Adrenal gland (tissue), 5 donors: Measurements from ENCODE around the gene RCOR1.
"Not testable (repeated sequence)": the region's sequence is repeated elsewhere in the genome, so short reads cannot be mapped to it uniquely, and the experiment has no call there.

Source experiments
- POLR2A ChIP-seq, 2 donors: fragments of 450-650 bp; IDR thresholded peaks; one replicate each; pipeline ENCODE4 v1.6.1; 2017; ENCODE audit warnings: antibody characterized with exemption in 2 of 2, mild to moderate bottlenecking in 2 of 2, moderate library complexity in 1 of 2
- TF ChIP-seq, protein P1 (sequence below), 6 experiments: fragments of 450-650 bp in 4 of 6; fragments of 200-600 bp in 2 of 6; sonication (generic) in 1 of 6; IDR thresholded peaks; 1 replicate in 5 of 6; 2 replicates in 1 of 6; pipeline versions ENCODE4 v1.5.1 to v1.8.0; 2016 to 2021; ENCODE audit warnings: antibody characterized with exemption in 6 of 6, mild to moderate bottlenecking in 2 of 6, moderate library complexity in 1 of 6
- donor health status: DM: no; HTN: no; CAD: no.

DNA sequence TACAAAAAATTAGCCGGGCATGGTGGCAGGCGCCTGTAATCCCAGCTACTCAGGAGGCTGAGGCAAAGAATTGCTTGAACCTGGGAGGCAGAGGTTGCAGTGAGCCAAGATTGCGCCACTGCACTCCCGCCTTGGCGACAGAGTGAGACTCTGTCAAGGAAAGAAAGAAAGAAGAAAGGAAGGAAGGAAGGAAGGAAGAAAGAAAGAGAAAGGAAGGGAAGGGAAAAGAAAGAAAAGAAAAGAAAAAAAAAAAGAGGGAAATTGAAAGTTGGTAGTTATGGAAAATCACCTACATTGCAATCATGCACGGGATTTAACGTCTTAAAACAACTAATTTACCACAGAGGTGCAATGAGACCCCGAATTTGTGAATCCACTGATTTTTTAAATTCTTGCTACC lies 173.3 kb downstream of the RCOR1 start:
- TF ChIP-seq POLR2A (IDR thresholded peaks at IDR 0.05), result not testable (repeated sequence)
- TF ChIP-seq, protein P1, sequence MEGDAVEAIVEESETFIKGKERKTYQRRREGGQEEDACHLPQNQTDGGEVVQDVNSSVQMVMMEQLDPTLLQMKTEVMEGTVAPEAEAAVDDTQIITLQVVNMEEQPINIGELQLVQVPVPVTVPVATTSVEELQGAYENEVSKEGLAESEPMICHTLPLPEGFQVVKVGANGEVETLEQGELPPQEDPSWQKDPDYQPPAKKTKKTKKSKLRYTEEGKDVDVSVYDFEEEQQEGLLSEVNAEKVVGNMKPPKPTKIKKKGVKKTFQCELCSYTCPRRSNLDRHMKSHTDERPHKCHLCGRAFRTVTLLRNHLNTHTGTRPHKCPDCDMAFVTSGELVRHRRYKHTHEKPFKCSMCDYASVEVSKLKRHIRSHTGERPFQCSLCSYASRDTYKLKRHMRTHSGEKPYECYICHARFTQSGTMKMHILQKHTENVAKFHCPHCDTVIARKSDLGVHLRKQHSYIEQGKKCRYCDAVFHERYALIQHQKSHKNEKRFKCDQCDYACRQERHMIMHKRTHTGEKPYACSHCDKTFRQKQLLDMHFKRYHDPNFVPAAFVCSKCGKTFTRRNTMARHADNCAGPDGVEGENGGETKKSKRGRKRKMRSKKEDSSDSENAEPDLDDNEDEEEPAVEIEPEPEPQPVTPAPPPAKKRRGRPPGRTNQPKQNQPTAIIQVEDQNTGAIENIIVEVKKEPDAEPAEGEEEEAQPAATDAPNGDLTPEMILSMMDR (IDR thresholded peaks at IDR 0.05), result not testable (repeated sequence)
